DOHH2 (cell line): ENCODE measurements around the gene CRISP2.

Experiments
- CTCF ChIP-seq: fragments of 200-600 bp; sonication (generic); IDR thresholded peaks from one replicate; pipeline ENCODE4 v1.5.1; 2014; ENCODE audit warnings: antibody characterized with exemption, mild to moderate bottlenecking, low read depth, low read length; ENCODE audit not compliant: poor library complexity, severe bottlenecking
- EZH2phosphoT487 ChIP-seq: fragments of 200-600 bp; sonication (generic); IDR thresholded peaks from 2 replicates; pipeline ENCODE4 v1.6.1; 2017; ENCODE audit warnings: borderline replicate concordance, mild to moderate bottlenecking, antibody characterized with exemption, low read length, moderate library complexity, mixed read lengths

GRCh38 chr6:49739423-49739822 lies 26.1 kb upstream of the CRISP2 start:
- TF ChIP-seq CTCF (no peak), EZH2phosphoT487 (no peak)
